Upper lobe of right lung (tissue), 1 donor: Measurements from ENCODE around the gene COQ8B. TPM values are rescaled to one million over a fixed set of nuclear protein-coding genes. Genes with fewer than 3 reads are reported as not detected.
A peak's percentile ranks its signal among the peaks of the same experiment; 100 is the strongest.

Experiments
- ATAC-seq: fragments of 200-7000 bp; cut with Tn5 transposase; one replicate; pipeline ENCODE4 v1.9.1; 2020; ENCODE audit warnings: mild to moderate bottlenecking, moderate library complexity
- DNase-seq: peaks from one replicate; pipeline ENCODE4 v3.0.0-alpha.2; 2020
- H3K27ac ChIP-seq: fragments of 200-600 bp; one replicate; pipeline ENCODE4 v1.8.0; 2022
- H3K27me3 ChIP-seq: fragments of 200-600 bp; one replicate; pipeline ENCODE4 v1.8.0; 2022; ENCODE audit warnings: mild to moderate bottlenecking
- H3K36me3 ChIP-seq: fragments of 200-600 bp; one replicate; pipeline ENCODE4 v1.8.0; 2022
- H3K4me1 ChIP-seq: fragments of 200-600 bp; one replicate; pipeline ENCODE4 v1.8.0; 2022
- H3K4me3 ChIP-seq: fragments of 200-600 bp; one replicate; pipeline ENCODE4 v1.8.0; 2022; ENCODE audit warnings: mild to moderate bottlenecking
- H3K9me3 ChIP-seq: fragments of 200-600 bp; one replicate; pipeline ENCODE4 v1.8.0; 2022
- CTCF ChIP-seq: fragments of 200-600 bp; IDR thresholded peaks from one replicate; pipeline ENCODE4 v1.8.0; 2022; ENCODE audit warnings: antibody characterized with exemption
- intact Hi-C: fragments of 100-400 bp; cut with DNase I; formaldehyde crosslinking; loops from one replicate; pipeline ENCODE4 v1.11.0; 2022
- total RNA-seq: library from RNA; stranded (reverse); fragmentation: NEBNext Ultra II Directional; extraction: Animal tissue kit (Norgen Biotek cat#: 25700); gene quantifications from one replicate; pipeline ENCODE4 v1.2.1, GENCODE V29; 2021
- donor health status: DM: no; HTN: yes; CAD: no; lungs with severe emphysema.

COQ8B gene
- total RNA-seq, 1 donor from 2014 or later, result 43.6 TPM

- H3K4me1 ChIP-seq, result no peaks in the 10 kb centered on the region
- TF ChIP-seq CTCF, result no peak
- H3K36me3 ChIP-seq, result peaks cover 92% of the 10 kb centered on the region
- H3K9me3 ChIP-seq, result no peaks in the 10 kb centered on the region
- no peak overlapping the region for H3K27ac ChIP-seq
- intact Hi-C loops, result no loop called here
- no peaks in the 10 kb centered on the region for H3K27me3 ChIP-seq
- DNase-seq (no peak), ATAC-seq (peak; percentile 10)
- H3K4me3 ChIP-seq, result no peak overlapping the region
Measured at GRCh38 chr19:40673397-40673796, 43.3 kb downstream of the COQ8B start.

- no peak for TF ChIP-seq CTCF
- no peaks in the 10 kb centered on the region for H3K9me3 ChIP-seq
- intact Hi-C loops, result no loop called here
- no peaks in the 10 kb centered on the region for H3K27me3 ChIP-seq
- H3K4me3 ChIP-seq, result no peak overlapping the region
- DNase-seq, result no peak
- no peak overlapping the region for H3K27ac ChIP-seq
- H3K36me3 ChIP-seq, result peaks cover 89% of the 10 kb centered on the region
- H3K4me1 ChIP-seq, result no peaks in the 10 kb centered on the region
- no peak for ATAC-seq
Measured at GRCh38 chr19:40672573-40673299, 44.0 kb downstream of the COQ8B start.

GRCh38 chr19:40672038-40672437 is 44.6 kb downstream of the COQ8B start:
- H3K27me3 ChIP-seq, result no peaks in the 10 kb centered on the region
- H3K4me1 ChIP-seq, result no peaks in the 10 kb centered on the region
- peaks cover 82% of the 10 kb centered on the region for H3K36me3 ChIP-seq
- H3K4me3 ChIP-seq, result no peak overlapping the region
- DNase-seq (no peak), ATAC-seq (no peak)
- no peak for TF ChIP-seq CTCF
- H3K9me3 ChIP-seq, result no peaks in the 10 kb centered on the region
- H3K27ac ChIP-seq, result no peak overlapping the region
- intact Hi-C loops, result no loop called here

GRCh38 chr19:40671404-40671803 is 45.3 kb downstream of the COQ8B start:
- intact Hi-C loops, result no loop called here
- no peak for TF ChIP-seq CTCF
- H3K27me3 ChIP-seq, result no peaks in the 10 kb centered on the region
- no peak for DNase-seq
- H3K27ac ChIP-seq, result no peak overlapping the region
- no peaks in the 10 kb centered on the region for H3K9me3 ChIP-seq
- peaks cover 76% of the 10 kb centered on the region for H3K36me3 ChIP-seq
- no peak for ATAC-seq
- no peaks in the 10 kb centered on the region for H3K4me1 ChIP-seq
- no peak overlapping the region for H3K4me3 ChIP-seq

- H3K27ac ChIP-seq, result no peak overlapping the region
- H3K4me3 ChIP-seq, result no peak overlapping the region
- H3K36me3 ChIP-seq, result peaks cover 56% of the 10 kb centered on the region
- intact Hi-C loops, result no loop called here
- H3K4me1 ChIP-seq, result no peaks in the 10 kb centered on the region
- no peaks in the 10 kb centered on the region for H3K9me3 ChIP-seq
- TF ChIP-seq CTCF, result no peak
- no peak for DNase-seq
- no peak for ATAC-seq
- no peaks in the 10 kb centered on the region for H3K27me3 ChIP-seq
Measured at GRCh38 chr19:40668991-40669614, 47.6 kb downstream of the COQ8B start.
